ENCODE results near the gene SPATA3.

Gene SPATA3

GRCh38 chr2:230987137-230988020, 8.5 kb upstream of the SPATA3 start:
- TF ChIP-seq CTCF (IDR thresholded peaks at IDR 0.05; ENCODE audit: unreplicated experiment in 3 of 3): peak; percentile 95 to 97 (median 96)

GRCh38 chr2:230989731-230990130, 6.2 kb upstream of the SPATA3 start:
- H3K9me3 Mint-ChIP-seq: no peaks in the 10 kb centered on the region
- H3K27me3 Mint-ChIP-seq (ENCODE audit: low read depth): peaks cover 13% of the 10 kb centered on the region
- H3K4me3 Mint-ChIP-seq: no peak overlapping the region
- no peak overlapping the region for H3K27ac Mint-ChIP-seq
- H3K36me3 Mint-ChIP-seq (ENCODE audit: low read depth): no peaks in the 10 kb centered on the region
- no peak for TF ChIP-seq CTCF (IDR thresholded peaks at IDR 0.05; ENCODE audit: unreplicated experiment in 3 of 3)
- H3K4me1 Mint-ChIP-seq: no peaks in the 10 kb centered on the region

More at GRCh38 chr2:230987137-230988020, 8.5 kb upstream of the SPATA3 start:
- Mint-ChIP-seq H3K9me3 (no peaks in the 10 kb centered on the region), H3K4me3 (peak overlapping the region; percentile 29 to 57 (median 56)), H3K27me3 (ENCODE audit: low read depth) (peaks cover 13% of the 10 kb centered on the region), H3K27ac (no peak overlapping the region), H3K36me3 (ENCODE audit: low read depth) (no peaks in the 10 kb centered on the region), H3K4me1 (no peaks in the 10 kb centered on the region)

- Mint-ChIP-seq H3K27me3 (ENCODE audit: low read depth) (peaks cover 11% of the 10 kb centered on the region), H3K4me3 (no peak overlapping the region), H3K9me3 (no peaks in the 10 kb centered on the region), H3K27ac (no peak overlapping the region), H3K36me3 (ENCODE audit: low read depth) (no peaks in the 10 kb centered on the region), H3K4me1 (no peaks in the 10 kb centered on the region)
- TF ChIP-seq CTCF (IDR thresholded peaks at IDR 0.05; ENCODE audit: unreplicated experiment in 3 of 3): no peak
Observed at GRCh38 chr2:230990131-230990898, 5.6 kb upstream of the SPATA3 start.

- Mint-ChIP-seq H3K27ac (no peak overlapping the region), H3K36me3 (ENCODE audit: low read depth) (no peaks in the 10 kb centered on the region), H3K9me3 (no peaks in the 10 kb centered on the region), H3K4me1 (no peaks in the 10 kb centered on the region), H3K27me3 (ENCODE audit: low read depth) (peaks cover 7% of the 10 kb centered on the region), H3K4me3 (no peak overlapping the region)
- no peak for TF ChIP-seq CTCF (IDR thresholded peaks at IDR 0.05; ENCODE audit: unreplicated experiment in 3 of 3)
Observed at GRCh38 chr2:230990899-230991150, 5.1 kb upstream of the SPATA3 start.

GRCh38 chr2:230991598-230991997, 4.3 kb upstream of the SPATA3 start:
- H3K27me3 Mint-ChIP-seq (ENCODE audit: low read depth): peaks cover 6% of the 10 kb centered on the region
- no peak overlapping the region for H3K27ac Mint-ChIP-seq
- no peak overlapping the region for H3K4me3 Mint-ChIP-seq
- no peaks in the 10 kb centered on the region for H3K36me3 Mint-ChIP-seq (ENCODE audit: low read depth)
- no peaks in the 10 kb centered on the region for H3K9me3 Mint-ChIP-seq
- no peak for TF ChIP-seq CTCF (IDR thresholded peaks at IDR 0.05; ENCODE audit: unreplicated experiment in 3 of 3)
- no peaks in the 10 kb centered on the region for H3K4me1 Mint-ChIP-seq
